K562 (cell line): ENCODE results near the gene MBP. TPM values are rescaled to one million over a fixed set of nuclear protein-coding genes. Genes with fewer than 3 reads are reported as not detected.

Experiments used
- ATAC-seq: fragments of 200-7000 bp; cut with Tn5 transposase; 3 replicates; pipeline ENCODE4 v1.9.1; 2020; ENCODE audit warnings: moderate library complexity
- BruUV-seq: library from RNA; stranded (reverse); fragments of 400-500 nt; replicated peaks from 2 replicates; lab custom pipeline; 2021; lab: Mats Ljungman, UMichigan
- CTCF ChIA-PET: fragments of 300-600 bp; formaldehyde crosslinking; extraction: SDS; loops from one replicate; lab custom pipeline; 2021; ENCODE audit warnings: low intra/inter-chr PET ratio; lab: Yijun Ruan, JAX
- POLR2A ChIA-PET: fragments of 300-600, 350-650 bp; sonication (Branson Sonifier 250); formaldehyde crosslinking; extraction: SDS; loops from one replicate; lab custom pipeline; 2021; ENCODE audit warnings: antibody characterized with exemption, inconsistent platforms; lab: Yijun Ruan, JAX
- DNase-seq, 4 experiments: peaks; one replicate each; pipeline versions ENCODE4 v3.0.0 to v3.0.0-alpha.2; 2011 to 2018; ENCODE audit warnings: low spot score in 3 of 4, mixed read lengths in 3 of 4; ENCODE audit errors: extremely low read depth in 1 of 4
- FAIRE-seq: peaks from 2 replicates; lab custom pipeline; 2011; peaks lifted over from hg19 to GRCh38; lab: Jason Lieb, UNC
- H2AFZ ChIP-seq: 2 replicates; pipeline ENCODE4 v1.6.0; 2011; ENCODE audit warnings: low read depth, low read length, control low read depth, inconsistent platforms
- H3K27ac ChIP-seq: fragments of 200-600 bp; 3 replicates; pipeline ENCODE4 v1.8.0; 2011; ENCODE audit warnings: low read depth, mild to moderate bottlenecking, control low read depth, inconsistent platforms, low read length, moderate library complexity, mixed read lengths; ENCODE audit errors: extremely low read depth
- H3K27me3 ChIP-seq, 2 experiments: fragments of 300-600 bp in 1 of 2; 2 replicates in 1 of 2; 3 replicates in 1 of 2; pipeline versions ENCODE4 v1.6.0 to v1.8.0; 2011; ENCODE audit warnings: inconsistent platforms in 2 of 2, low read length in 2 of 2, mild to moderate bottlenecking in 1 of 2, mixed read lengths in 1 of 2, moderate library complexity in 1 of 2; ENCODE audit not compliant: control insufficient read depth in 2 of 2, insufficient read depth in 2 of 2
- H3K36me3 ChIP-seq: fragments of 300-600 bp; 3 replicates; pipeline ENCODE4 v1.8.0; 2011; ENCODE audit warnings: mild to moderate bottlenecking, low read length, inconsistent platforms; ENCODE audit not compliant: control insufficient read depth, insufficient read depth
- H3K4me1 ChIP-seq, 2 experiments: fragments of 200-600 bp in 1 of 2; replicated peaks in 1 of 2; 2 replicates in 1 of 2; 3 replicates in 1 of 2; pipeline versions ENCODE4 v1.5.1 to v1.8.0; 2011; ENCODE audit warnings: inconsistent platforms in 2 of 2, low read length in 2 of 2, mild to moderate bottlenecking in 1 of 2, mixed read lengths in 1 of 2, moderate library complexity in 1 of 2; ENCODE audit not compliant: control insufficient read depth in 2 of 2, insufficient read depth in 2 of 2
- H3K4me2 ChIP-seq: 2 replicates; pipeline ENCODE4 v1.6.1; 2011; ENCODE audit warnings: low read length, control low read depth, inconsistent platforms, mixed read lengths; ENCODE audit not compliant: insufficient read depth
- H3K4me3 ChIP-seq: fragments of 200-600 bp; sonication (generic), shearing (Covaris generic); 2 replicates; pipeline ENCODE4 v1.5.1; 2016; ENCODE audit warnings: control low read depth, inconsistent platforms
- H3K79me2 ChIP-seq: fragments of 200-600 bp; 3 replicates; pipeline ENCODE4 v1.8.0; 2011; ENCODE audit warnings: low read length, inconsistent platforms; ENCODE audit not compliant: control insufficient read depth, insufficient read depth
- H3K9ac ChIP-seq, 2 experiments: 2 replicates each; pipeline versions ENCODE4 v1.6.0 to v1.6.1; 2011; ENCODE audit warnings: low read depth in 2 of 2, low read length in 2 of 2, control low read depth in 1 of 2, inconsistent platforms in 1 of 2, mild to moderate bottlenecking in 1 of 2, mixed read lengths in 1 of 2; ENCODE audit not compliant: insufficient read depth in 1 of 2
- H3K9me1 ChIP-seq: one replicate; pipeline ENCODE4 v1.6.0; 2011; ENCODE audit warnings: inconsistent platforms, mild to moderate bottlenecking, low read length, moderate library complexity; ENCODE audit not compliant: control insufficient read depth, insufficient read depth
- H3K9me3 ChIP-seq: replicated peaks from 2 replicates; pipeline ENCODE4 v1.5.1; 2011; ENCODE audit warnings: low read depth, low read length, inconsistent platforms; ENCODE audit not compliant: control insufficient read depth, insufficient read depth
- H4K20me1 ChIP-seq: replicated peaks from 2 replicates; pipeline ENCODE4 v1.6.1; 2011; ENCODE audit warnings: low read length, inconsistent platforms, mixed read lengths; ENCODE audit not compliant: control insufficient read depth, insufficient read depth
- BCOR ChIP-seq: fragments of 450-650 bp; IDR thresholded peaks from 2 replicates; pipeline ENCODE4 v1.6.1; 2016
- E2F3 ChIP-seq: fragments of 250-450 bp; sonication (Bioruptor Pico); IDR thresholded peaks from 2 replicates; pipeline ENCODE4 v1.4.0; 2020; ENCODE audit warnings: mild to moderate bottlenecking
- ETV5 ChIP-seq: sonication (generic); formaldehyde crosslinking; IDR thresholded peaks from 2 replicates; pipeline ENCODE4 v1.4.0; 2020; ENCODE audit warnings: low read depth, mild to moderate bottlenecking, missing genetic modification reagents
- MEF2D ChIP-seq: conservative IDR thresholded peaks from 2 replicates; pipeline ENCODE4 v1.6.1; 2016; ENCODE audit warnings: low read depth, missing genetic modification characterization, missing compliant biosample characterization
- NFATC3 ChIP-seq: fragments of 450-650 bp; IDR thresholded peaks from 2 replicates; pipeline ENCODE4 v1.6.1; 2017; ENCODE audit warnings: mild to moderate bottlenecking
- RFX1 ChIP-seq: fragments of 450-650 bp; IDR thresholded peaks from 2 replicates; pipeline ENCODE4 v1.6.1; 2016; ENCODE audit warnings: mild to moderate bottlenecking, moderate library complexity
- SNIP1 ChIP-seq: fragments of 450-650 bp; IDR thresholded peaks from 2 replicates; pipeline ENCODE4 v1.7.1; 2017; ENCODE audit warnings: low read depth, mild to moderate bottlenecking
- TAF15 ChIP-seq: fragments of 200-400 bp; formaldehyde crosslinking; IDR thresholded peaks from 2 replicates; pipeline ENCODE4 v1.6.1; 2017; ENCODE audit warnings: mild to moderate bottlenecking, low read depth, low read length, moderate library complexity
- TFAM ChIP-seq: fragments of 250-450 bp; sonication (Bioruptor Pico); conservative IDR thresholded peaks from 2 replicates; pipeline ENCODE4 v1.5.0; 2021; ENCODE audit warnings: mild to moderate bottlenecking, moderate library complexity
- U2AF2 ChIP-seq: fragments of 200-400 bp; formaldehyde crosslinking; optimal IDR thresholded peaks from 2 replicates; pipeline ENCODE3; 2017; ENCODE audit warnings: low read depth, mild to moderate bottlenecking, low read length
- ZBTB7A ChIP-seq: IDR thresholded peaks from 2 replicates; pipeline ENCODE4 v1.6.1; 2011; ENCODE audit warnings: low read depth, mild to moderate bottlenecking, low read length, moderate library complexity, borderline replicate concordance; ENCODE audit not compliant: control insufficient read depth
- ZEB2 ChIP-seq: fragments of 450-650 bp; IDR thresholded peaks from 2 replicates; pipeline ENCODE4 v1.6.1; 2016
- ZNF253 ChIP-seq: fragments of 250-450 bp; sonication (Bioruptor Pico); conservative IDR thresholded peaks from 2 replicates; pipeline ENCODE4 v1.6.1; 2021; ENCODE audit warnings: mild to moderate bottlenecking
- ZNF3 ChIP-seq: fragments of 250-450 bp; sonication (Bioruptor Pico); IDR thresholded peaks from 2 replicates; pipeline ENCODE4 v1.5.0; 2021; ENCODE audit warnings: mild to moderate bottlenecking, moderate library complexity
- WGBS: fragments of 100-300 bp; shearing (Covaris generic); methylation state at CpG from one replicate; pipeline ENCODE4 v1.1.6; 2016; ENCODE audit warnings: low coverage, mixed read lengths; ENCODE audit not compliant: insufficient coverage; ENCODE audit errors: missing lambda C conversion rate; 5-methylcytosine and 5-hydroxymethylcytosine counted together
- in situ Hi-C: fragments of 300-500 bp; cut with MboI; formaldehyde crosslinking; loops from 4 replicates; pipeline ENCODE4 v1.15.0; 2018; ENCODE audit warnings: inconsistent platforms, mixed read lengths
- intact Hi-C: fragments of 100-400 bp; cut with micrococcal nuclease; formaldehyde crosslinking; loops from 2 replicates; pipeline ENCODE4 v1.14.2; 2022
- polyA plus RNA-seq, 8 experiments: library from polyadenylated mRNA; depleted of rRNA in 4 of 8; stranded (reverse) in 5 of 8; unstranded in 3 of 8; fragments of >200 nt; fragmentation: Nextera tagmentation in 2 of 8; fragmentation: Illumina TruSeq in 1 of 8; extraction: Ambion mirVana in 2 of 8; extraction: Trizol in 1 of 8; gene quantifications; 2 replicates each; pipeline versions ENCODE4 v1.2.1 to v1.2.3, GENCODE V29; 2011 to 2014; ENCODE audit warnings: inconsistent platforms in 1 of 8, missing spikeins in 1 of 8
- total RNA-seq, 7 experiments: library from RNA; depleted of rRNA in 6 of 7; stranded (reverse); fragments of >200 nt in 6 of 7; fragmentation: Illumina TruSeq in 2 of 7; extraction: Trizol in 2 of 7; gene quantifications; 2 replicates each; pipeline versions ENCODE4 v1.2.1 to v1.2.3, GENCODE V29; 2011 to 2021; ENCODE audit warnings: low replicate concordance in 1 of 7
- TF ChIP-seq, protein P1 (sequence below): IDR thresholded peaks from 2 replicates; pipeline ENCODE4 v1.6.1; 2011; ENCODE audit warnings: borderline replicate concordance, low read depth, mild to moderate bottlenecking, moderate library complexity, low read length; ENCODE audit not compliant: insufficient read depth, poor library complexity, severe bottlenecking
- TF ChIP-seq, protein P2 (sequence below): sonication (generic); formaldehyde crosslinking; IDR thresholded peaks from 2 replicates; pipeline ENCODE4 v1.8.1; 2023; ENCODE audit warnings: mild to moderate bottlenecking, missing genetic modification reagents
- TF ChIP-seq, protein P3 (sequence below): fragments of 250-450 bp; sonication (Bioruptor Pico); IDR thresholded peaks from 2 replicates; pipeline ENCODE4 v1.4.0; 2020; ENCODE audit warnings: mild to moderate bottlenecking, moderate library complexity, borderline replicate concordance

MBP gene
- total and polyA plus RNA-seq, 9 of the 15 experiments (the other 6 are each of a cell fraction or from before 2014, with no cell fraction given), result 0.09 TPM; not detected in 8

DNA sequence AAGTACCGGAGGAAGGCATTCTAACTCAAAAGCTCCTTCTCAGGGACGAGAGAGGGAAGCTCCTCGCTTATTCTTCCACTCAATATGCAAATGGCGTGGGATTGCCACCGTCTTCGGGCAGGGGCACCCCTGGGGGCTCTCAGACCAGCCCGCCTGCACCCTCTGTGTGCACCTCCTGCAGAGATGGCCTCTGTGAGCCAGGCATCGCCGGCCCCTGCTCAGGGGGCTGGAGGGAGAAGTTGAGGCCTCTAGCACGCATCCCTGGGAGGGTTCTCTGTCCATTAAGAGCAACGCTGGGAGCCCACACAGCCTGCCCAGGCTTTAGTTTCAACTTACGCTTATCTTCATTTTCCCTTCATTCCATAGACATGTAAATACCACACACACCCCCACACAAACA lies 125.3 kb downstream of the MBP start:
- ChIA-PET CTCF (no interaction called here), POLR2A (no interaction called here)
- DNase-seq (no peak), FAIRE-seq (no peak), ATAC-seq (no peak)
- Histone ChIP-seq H3K9me1 (no peaks in the 10 kb centered on the region), H3K4me3 (no peak overlapping the region), H3K4me1 (no peaks in the 10 kb centered on the region), H3K36me3 (no peaks in the 10 kb centered on the region), H3K27me3 (peaks cover 4 to 67% of the 10 kb centered on the region in 2 experiments; a peak in 4 of 5 replicates), H3K79me2 (no peaks in the 10 kb centered on the region), H2AFZ (no peak overlapping the region), H3K27ac (no peak overlapping the region), H4K20me1 (no peaks in the 10 kb centered on the region), H3K9ac (no peak overlapping the region), H3K4me2 (no peak overlapping the region), H3K9me3 (no peaks in the 10 kb centered on the region)
- no peak for TF ChIP-seq U2AF2
- TF ChIP-seq E2F3, result no peak
- TF ChIP-seq NFATC3, result no peak
- TF ChIP-seq ZEB2, result no peak
- TF ChIP-seq BCOR, result no peak
- TF ChIP-seq SNIP1, result no peak
- TF ChIP-seq ZNF3 (CRISPR knock-in tag), result no peak
- TF ChIP-seq, protein P1, sequence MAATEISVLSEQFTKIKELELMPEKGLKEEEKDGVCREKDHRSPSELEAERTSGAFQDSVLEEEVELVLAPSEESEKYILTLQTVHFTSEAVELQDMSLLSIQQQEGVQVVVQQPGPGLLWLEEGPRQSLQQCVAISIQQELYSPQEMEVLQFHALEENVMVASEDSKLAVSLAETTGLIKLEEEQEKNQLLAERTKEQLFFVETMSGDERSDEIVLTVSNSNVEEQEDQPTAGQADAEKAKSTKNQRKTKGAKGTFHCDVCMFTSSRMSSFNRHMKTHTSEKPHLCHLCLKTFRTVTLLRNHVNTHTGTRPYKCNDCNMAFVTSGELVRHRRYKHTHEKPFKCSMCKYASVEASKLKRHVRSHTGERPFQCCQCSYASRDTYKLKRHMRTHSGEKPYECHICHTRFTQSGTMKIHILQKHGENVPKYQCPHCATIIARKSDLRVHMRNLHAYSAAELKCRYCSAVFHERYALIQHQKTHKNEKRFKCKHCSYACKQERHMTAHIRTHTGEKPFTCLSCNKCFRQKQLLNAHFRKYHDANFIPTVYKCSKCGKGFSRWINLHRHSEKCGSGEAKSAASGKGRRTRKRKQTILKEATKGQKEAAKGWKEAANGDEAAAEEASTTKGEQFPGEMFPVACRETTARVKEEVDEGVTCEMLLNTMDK, result no peak
- no peak for TF ChIP-seq MEF2D (tag)
- TF ChIP-seq ZBTB7A, result no peak
- TF ChIP-seq RFX1, result no peak
- TF ChIP-seq ETV5 (CRISPR knock-in tag), result no peak
- TF ChIP-seq TAF15, result no peak
- TF ChIP-seq TFAM (CRISPR knock-in tag), result no peak
- TF ChIP-seq, protein P2, sequence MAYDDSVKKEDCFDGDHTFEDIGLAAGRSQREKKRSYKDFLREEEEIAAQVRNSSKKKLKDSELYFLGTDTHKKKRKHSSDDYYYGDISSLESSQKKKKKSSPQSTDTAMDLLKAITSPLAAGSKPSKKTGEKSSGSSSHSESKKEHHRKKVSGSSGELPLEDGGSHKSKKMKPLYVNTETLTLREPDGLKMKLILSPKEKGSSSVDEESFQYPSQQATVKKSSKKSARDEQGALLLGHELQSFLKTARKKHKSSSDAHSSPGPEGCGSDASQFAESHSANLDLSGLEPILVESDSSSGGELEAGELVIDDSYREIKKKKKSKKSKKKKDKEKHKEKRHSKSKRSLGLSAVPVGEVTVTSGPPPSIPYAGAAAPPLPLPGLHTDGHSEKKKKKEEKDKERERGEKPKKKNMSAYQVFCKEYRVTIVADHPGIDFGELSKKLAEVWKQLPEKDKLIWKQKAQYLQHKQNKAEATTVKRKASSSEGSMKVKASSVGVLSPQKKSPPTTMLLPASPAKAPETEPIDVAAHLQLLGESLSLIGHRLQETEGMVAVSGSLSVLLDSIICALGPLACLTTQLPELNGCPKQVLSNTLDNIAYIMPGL, result no peak
- no peak for TF ChIP-seq ZNF253
- TF ChIP-seq, protein P3, sequence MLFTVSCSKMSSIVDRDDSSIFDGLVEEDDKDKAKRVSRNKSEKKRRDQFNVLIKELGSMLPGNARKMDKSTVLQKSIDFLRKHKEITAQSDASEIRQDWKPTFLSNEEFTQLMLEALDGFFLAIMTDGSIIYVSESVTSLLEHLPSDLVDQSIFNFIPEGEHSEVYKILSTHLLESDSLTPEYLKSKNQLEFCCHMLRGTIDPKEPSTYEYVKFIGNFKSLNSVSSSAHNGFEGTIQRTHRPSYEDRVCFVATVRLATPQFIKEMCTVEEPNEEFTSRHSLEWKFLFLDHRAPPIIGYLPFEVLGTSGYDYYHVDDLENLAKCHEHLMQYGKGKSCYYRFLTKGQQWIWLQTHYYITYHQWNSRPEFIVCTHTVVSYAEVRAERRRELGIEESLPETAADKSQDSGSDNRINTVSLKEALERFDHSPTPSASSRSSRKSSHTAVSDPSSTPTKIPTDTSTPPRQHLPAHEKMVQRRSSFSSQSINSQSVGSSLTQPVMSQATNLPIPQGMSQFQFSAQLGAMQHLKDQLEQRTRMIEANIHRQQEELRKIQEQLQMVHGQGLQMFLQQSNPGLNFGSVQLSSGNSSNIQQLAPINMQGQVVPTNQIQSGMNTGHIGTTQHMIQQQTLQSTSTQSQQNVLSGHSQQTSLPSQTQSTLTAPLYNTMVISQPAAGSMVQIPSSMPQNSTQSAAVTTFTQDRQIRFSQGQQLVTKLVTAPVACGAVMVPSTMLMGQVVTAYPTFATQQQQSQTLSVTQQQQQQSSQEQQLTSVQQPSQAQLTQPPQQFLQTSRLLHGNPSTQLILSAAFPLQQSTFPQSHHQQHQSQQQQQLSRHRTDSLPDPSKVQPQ (CRISPR knock-in tag), result no peak
- in situ Hi-C loops, result no loop called here
- 0% methylated on average over 5 of the region's 12 CpGs for WGBS
- intact Hi-C loops, result loop anchor here (10.0 kb wide), 1 partner anchor 48 kb away; no protein-coding TSS in a partner anchor
- no TSS peak for BruUV-seq
